ENCODE results near the gene RABL3. TPM values are rescaled to one million over a fixed set of nuclear protein-coding genes. Genes with fewer than 3 reads are reported as not detected.

RABL3 gene
- total RNA-seq, 1 donor from 2014 or later, result 17.2 TPM

- Histone ChIP-seq H3K4me3 (no peak overlapping the region), H3K36me3 (peaks cover 5% of the 10 kb centered on the region), H3K9me3 (no peaks in the 10 kb centered on the region), H3K27ac (no peak overlapping the region), H3K4me1 (no peaks in the 10 kb centered on the region), H3K27me3 (no peaks in the 10 kb centered on the region)
- intact Hi-C loops (cut with DNase I), result no loop called here
- no peak for DNase-seq
- ATAC-seq, result no peak
- TF ChIP-seq, protein P1, sequence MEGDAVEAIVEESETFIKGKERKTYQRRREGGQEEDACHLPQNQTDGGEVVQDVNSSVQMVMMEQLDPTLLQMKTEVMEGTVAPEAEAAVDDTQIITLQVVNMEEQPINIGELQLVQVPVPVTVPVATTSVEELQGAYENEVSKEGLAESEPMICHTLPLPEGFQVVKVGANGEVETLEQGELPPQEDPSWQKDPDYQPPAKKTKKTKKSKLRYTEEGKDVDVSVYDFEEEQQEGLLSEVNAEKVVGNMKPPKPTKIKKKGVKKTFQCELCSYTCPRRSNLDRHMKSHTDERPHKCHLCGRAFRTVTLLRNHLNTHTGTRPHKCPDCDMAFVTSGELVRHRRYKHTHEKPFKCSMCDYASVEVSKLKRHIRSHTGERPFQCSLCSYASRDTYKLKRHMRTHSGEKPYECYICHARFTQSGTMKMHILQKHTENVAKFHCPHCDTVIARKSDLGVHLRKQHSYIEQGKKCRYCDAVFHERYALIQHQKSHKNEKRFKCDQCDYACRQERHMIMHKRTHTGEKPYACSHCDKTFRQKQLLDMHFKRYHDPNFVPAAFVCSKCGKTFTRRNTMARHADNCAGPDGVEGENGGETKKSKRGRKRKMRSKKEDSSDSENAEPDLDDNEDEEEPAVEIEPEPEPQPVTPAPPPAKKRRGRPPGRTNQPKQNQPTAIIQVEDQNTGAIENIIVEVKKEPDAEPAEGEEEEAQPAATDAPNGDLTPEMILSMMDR (IDR thresholded peaks at IDR 0.05), result no peak
Observed at GRCh38 chr3:120685411-120685810, 56.9 kb downstream of the RABL3 start.

GRCh38 chr3:120684896-120685295 is 57.4 kb downstream of the RABL3 start:
- no peak for DNase-seq
- intact Hi-C loops (cut with DNase I), result no loop called here

DNA sequence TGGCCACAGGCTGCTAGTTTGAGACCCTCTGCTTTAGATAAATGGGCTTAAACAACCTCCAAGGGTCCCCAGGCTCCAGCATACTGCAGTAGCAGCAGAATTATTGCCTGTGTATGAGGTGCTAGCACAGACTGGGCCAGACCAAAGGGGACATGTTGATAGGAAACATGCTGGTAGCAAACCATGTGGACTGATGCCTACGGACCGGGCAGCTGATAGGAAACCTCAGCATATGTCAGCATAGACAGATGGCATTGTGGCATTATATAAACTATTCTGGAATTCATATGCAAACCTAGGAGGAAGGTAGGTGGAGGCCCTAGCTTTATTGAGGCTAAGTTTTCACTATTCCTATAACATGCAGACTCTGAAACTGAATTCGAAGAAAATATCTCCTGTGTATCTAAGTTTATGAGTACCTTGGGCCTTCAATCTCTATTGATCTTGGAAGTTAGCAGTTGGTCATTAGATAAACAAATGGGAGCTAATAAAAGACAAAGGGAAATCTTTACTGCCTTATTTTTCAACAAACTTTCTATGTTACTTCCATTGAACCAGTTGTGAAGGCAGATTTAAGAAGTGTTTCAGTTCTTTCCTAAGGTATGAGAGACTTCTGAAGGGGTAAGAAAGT is 58.5 kb downstream of the RABL3 start:
- Histone ChIP-seq H3K27ac (no peak overlapping the region), H3K27me3 (no peaks in the 10 kb centered on the region), H3K36me3 (no peaks in the 10 kb centered on the region), H3K4me3 (no peak overlapping the region), H3K4me1 (peaks cover 6% of the 10 kb centered on the region), H3K9me3 (no peaks in the 10 kb centered on the region)
- intact Hi-C loops (cut with DNase I), result no loop called here
- TF ChIP-seq, protein P1 (IDR thresholded peaks at IDR 0.05), result no peak
- DNase-seq (no peak), ATAC-seq (no peak)

More at GRCh38 chr3:120684896-120685295, 57.4 kb downstream of the RABL3 start:
- no peak overlapping the region for H3K27ac ChIP-seq
- H3K36me3 ChIP-seq, result peaks cover 5% of the 10 kb centered on the region
- ATAC-seq, result no peak
- no peaks in the 10 kb centered on the region for H3K9me3 ChIP-seq
- no peaks in the 10 kb centered on the region for H3K27me3 ChIP-seq
- H3K4me3 ChIP-seq, result no peak overlapping the region
- TF ChIP-seq, protein P1 (IDR thresholded peaks at IDR 0.05), result no peak
- H3K4me1 ChIP-seq, result no peaks in the 10 kb centered on the region

GRCh38 chr3:120683213-120683612 is 59.1 kb downstream of the RABL3 start:
- intact Hi-C loops (cut with DNase I), result no loop called here
- Histone ChIP-seq H3K27ac (no peak overlapping the region), H3K36me3 (no peaks in the 10 kb centered on the region), H3K4me3 (no peak overlapping the region), H3K27me3 (no peaks in the 10 kb centered on the region), H3K9me3 (no peaks in the 10 kb centered on the region), H3K4me1 (peaks cover 9% of the 10 kb centered on the region)
- ATAC-seq (no peak), DNase-seq (no peak)
- TF ChIP-seq, protein P1 (IDR thresholded peaks at IDR 0.05), result no peak

DNA sequence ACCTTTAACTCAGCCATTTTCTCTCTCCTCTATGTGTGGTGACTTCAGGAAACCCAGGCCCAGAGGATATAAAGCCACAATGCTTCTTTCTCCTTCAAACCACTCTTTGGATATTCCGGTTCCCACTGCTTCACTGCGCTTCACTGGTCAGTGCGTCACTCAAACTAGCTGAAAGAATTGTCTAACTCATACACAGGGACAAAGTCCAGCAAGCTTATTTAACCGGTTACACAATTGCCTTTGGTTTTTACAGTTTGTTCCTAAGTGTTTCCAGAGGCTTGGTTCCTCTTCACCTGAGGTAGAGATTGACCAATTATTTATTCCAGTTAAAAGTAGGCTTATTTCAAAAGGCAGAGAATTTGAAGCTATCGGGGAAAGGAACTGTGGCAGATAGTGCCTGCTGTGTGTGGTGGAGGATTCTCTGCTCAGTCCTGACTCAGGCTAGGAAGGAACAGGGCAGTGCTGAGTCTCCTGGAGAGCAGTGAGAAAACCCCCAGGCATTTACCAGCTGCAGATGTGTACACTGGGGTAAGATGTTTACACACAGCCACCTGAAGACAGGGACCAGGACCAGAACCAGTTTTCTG is 60.1 kb downstream of the RABL3 start, which contains the start of gene HGD:
TSS of gene HGD (minus strand) at position 145 of the 587 bp plus-strand sequence. CDS start at position 17, 128 bp downstream.
- ATAC-seq, result peak; percentile 78
- intact Hi-C loops (cut with DNase I), result no loop called here
- H3K4me1 ChIP-seq, result peaks cover 14% of the 10 kb centered on the region

More for the DNA sequence above, 60.1 kb downstream of the RABL3 start, which contains the start of gene HGD:
- TF ChIP-seq, protein P1 (IDR thresholded peaks at IDR 0.05), result no peak
- no peaks in the 10 kb centered on the region for H3K27me3 ChIP-seq
- DNase-seq, result no peak
- no peak within 1 kb of the TSS for H3K4me3 ChIP-seq
- no peaks in the 10 kb centered on the region for H3K9me3 ChIP-seq
- H3K27ac ChIP-seq, result no peak within 1 kb of the TSS
- H3K36me3 ChIP-seq, result no peaks in the 10 kb centered on the region
